ENCODE data around the gene FAM89A. TPM values are rescaled to one million over a fixed set of nuclear protein-coding genes. Genes with fewer than 3 reads are reported as not detected.

Gene FAM89A
- total and polyA plus RNA-seq, 9 of the 15 experiments (the other 6 are each of a cell fraction or from before 2014, with no cell fraction given) = 8.7 to 66.2 (median 43.3) TPM

- no peak for TF ChIP-seq ZHX1 (conservative IDR thresholded peaks at IDR 0.05; ENCODE audit: low read length)
- TF ChIP-seq EP300 (IDR thresholded peaks at IDR 0.05; ENCODE audit: low read length) = peak; percentile 20; the same call in 1 of the 2 replicates
- TF ChIP-seq CEBPZ (IDR thresholded peaks at IDR 0.05; ENCODE audit: borderline replicate concordance, low read depth, low read length) = no peak
- peak; percentile 21; the same call in 1 of the 2 replicates for TF ChIP-seq SOX6 (IDR thresholded peaks at IDR 0.05)
- no peak for TF ChIP-seq SRSF7 (optimal IDR thresholded peaks at IDR 0.05; ENCODE audit: low read depth, low read length)
- no peak for TF ChIP-seq ARID3A (IDR thresholded peaks at IDR 0.05; ENCODE audit: borderline replicate concordance, low read depth, low read length)
- no peak for TF ChIP-seq BRF2 (IDR thresholded peaks at IDR 0.05; ENCODE audit: borderline replicate concordance, insufficient read depth, insufficient read length)
- no peak for TF ChIP-seq ZNF586 (CRISPR knock-in tag; conservative IDR thresholded peaks at IDR 0.05)
- TF ChIP-seq CTCFL (IDR thresholded peaks at IDR 0.05; ENCODE audit: borderline replicate concordance, insufficient read depth, low read depth, low read length, poor library complexity, severe bottlenecking) = no peak
- no peak for TF ChIP-seq XRCC5 (IDR thresholded peaks at IDR 0.05; ENCODE audit: low read depth, low read length)
- TF ChIP-seq LEF1 (IDR thresholded peaks at IDR 0.05) = 0 out of 2 replicates have a peak, but pooled peaks have one; percentile 27
- peak; percentile 34 for TF ChIP-seq ARID1B (IDR thresholded peaks at IDR 0.05)
- no peak for TF ChIP-seq ZNF280A (IDR thresholded peaks at IDR 0.05; ENCODE audit: low read depth, partially characterized antibody)
- no peak for TF ChIP-seq HDGF (IDR thresholded peaks at IDR 0.05)
- no peak for TF ChIP-seq ZBTB7A (IDR thresholded peaks at IDR 0.05; ENCODE audit: borderline replicate concordance, control insufficient read depth, low read depth, low read length)
Observed at GRCh38 chr1:231050395-231050794, 10.3 kb upstream of the FAM89A start (continued).

All from K562 (cell line).